ENCODE measurements around the gene KDM4C.
"Not testable (repeated sequence)": the region's sequence is repeated elsewhere in the genome, so short reads cannot be mapped to it uniquely, and the experiment has no call there.

KDM4C gene

GRCh38 chr9:6805532-6805931, 47.8 kb downstream of the KDM4C start:
- H3K27me3 ChIP-seq (ENCODE audit: control insufficient read depth in 1 of 2, insufficient read depth in 2 of 2, low read length in 2 of 2): no peaks in the 10 kb centered on the region
- H3K9ac ChIP-seq (ENCODE audit: low read length in 2 of 2): no peak overlapping the region
- no peak overlapping the region for H3K27ac ChIP-seq (ENCODE audit: low read length)
- H3K9me3 ChIP-seq (ENCODE audit: control insufficient read depth in 2 of 2, low read length in 2 of 2): no peaks in the 10 kb centered on the region
- H3K4me3 ChIP-seq (ENCODE audit: low read length in 2 of 2): no peak overlapping the region
- peaks cover 0 to 4% of the 10 kb centered on the region in 2 donors for H3K36me3 ChIP-seq (ENCODE audit: control insufficient read depth in 2 of 2, insufficient read depth in 2 of 2, low read length in 2 of 2)
- no peaks in the 10 kb centered on the region for H3K4me1 ChIP-seq (ENCODE audit: control insufficient read depth, insufficient read depth, low read length)

DNA sequence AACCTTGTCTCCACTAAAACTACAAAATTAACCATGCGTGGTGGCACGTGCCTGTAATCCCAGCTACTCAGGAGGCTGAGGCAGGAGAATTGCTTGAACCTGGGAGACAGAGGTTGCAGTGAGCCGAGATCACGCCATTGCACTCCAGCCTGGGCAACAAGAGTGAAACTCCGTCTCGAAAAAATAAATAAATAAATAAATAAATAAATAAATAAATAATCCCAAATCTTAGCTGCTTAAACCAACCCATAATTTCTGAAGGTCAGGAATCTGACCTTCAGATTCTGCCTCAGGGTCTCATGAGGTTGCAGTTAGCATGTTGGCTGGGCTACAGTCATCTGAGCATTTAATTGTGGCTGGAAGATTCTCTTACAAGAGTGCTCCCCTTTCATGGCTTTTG, 48.5 kb downstream of the KDM4C start:
- H3K9ac ChIP-seq (ENCODE audit: low read length in 2 of 2); H3K4me3 ChIP-seq (ENCODE audit: low read length in 2 of 2); H3K4me1 ChIP-seq (ENCODE audit: control insufficient read depth, insufficient read depth, low read length): not testable (repeated sequence)

GRCh38 chr9:6807669-6808068, 49.9 kb downstream of the KDM4C start:
- H3K36me3 ChIP-seq (ENCODE audit: control insufficient read depth in 2 of 2, insufficient read depth in 2 of 2, low read length in 2 of 2); H3K9ac ChIP-seq (ENCODE audit: low read length in 2 of 2); H3K27me3 ChIP-seq (ENCODE audit: control insufficient read depth in 1 of 2, insufficient read depth in 2 of 2, low read length in 2 of 2); H3K27ac ChIP-seq (ENCODE audit: low read length); H3K9me3 ChIP-seq (ENCODE audit: control insufficient read depth in 2 of 2, low read length in 2 of 2); H3K4me1 ChIP-seq (ENCODE audit: control insufficient read depth, insufficient read depth, low read length); H3K4me3 ChIP-seq (ENCODE audit: low read length in 2 of 2): not testable (repeated sequence)

More for the DNA sequence above, 48.5 kb downstream of the KDM4C start:
- H3K36me3 ChIP-seq (ENCODE audit: control insufficient read depth in 2 of 2, insufficient read depth in 2 of 2, low read length in 2 of 2); H3K9me3 ChIP-seq (ENCODE audit: control insufficient read depth in 2 of 2, low read length in 2 of 2); H3K27ac ChIP-seq (ENCODE audit: low read length); H3K27me3 ChIP-seq (ENCODE audit: control insufficient read depth in 1 of 2, insufficient read depth in 2 of 2, low read length in 2 of 2): not testable (repeated sequence)

DNA sequence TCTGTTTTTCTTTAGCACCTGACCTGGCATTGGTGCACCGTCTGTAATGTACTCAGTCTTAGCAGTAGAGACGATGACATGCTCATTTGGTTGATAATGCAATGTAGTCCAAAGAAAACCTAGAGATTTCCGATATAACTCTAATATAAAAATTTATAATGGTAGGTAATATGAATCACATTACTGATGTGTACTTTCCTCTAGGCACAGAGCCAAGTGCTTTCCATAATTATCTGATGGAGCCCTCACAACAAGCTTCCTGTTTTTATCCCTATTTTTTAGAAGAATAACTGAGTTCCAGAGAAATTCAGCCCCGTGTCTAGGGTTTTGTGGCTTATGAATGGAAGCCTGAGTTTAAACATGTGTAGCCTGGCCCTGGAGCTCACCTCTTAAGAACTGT, 53.7 kb downstream of the KDM4C start:
- Histone ChIP-seq H3K9me3 (ENCODE audit: control insufficient read depth in 2 of 2, low read length in 2 of 2) (no peaks in the 10 kb centered on the region), H3K4me3 (ENCODE audit: low read length in 2 of 2) (no peak overlapping the region), H3K27me3 (ENCODE audit: control insufficient read depth in 1 of 2, insufficient read depth in 2 of 2, low read length in 2 of 2) (no peaks in the 10 kb centered on the region), H3K9ac (ENCODE audit: low read length in 2 of 2) (no peak overlapping the region), H3K27ac (ENCODE audit: low read length) (no peak overlapping the region), H3K36me3 (ENCODE audit: control insufficient read depth in 2 of 2, insufficient read depth in 2 of 2, low read length in 2 of 2) (peaks cover 3 to 8% of the 10 kb centered on the region in 2 donors), H3K4me1 (ENCODE audit: control insufficient read depth, insufficient read depth, low read length) (no peaks in the 10 kb centered on the region)

GRCh38 chr9:6816581-6816980, 58.8 kb downstream of the KDM4C start:
- Histone ChIP-seq H3K27ac (ENCODE audit: low read length) (no peak overlapping the region), H3K4me3 (ENCODE audit: low read length in 2 of 2) (no peak overlapping the region), H3K36me3 (ENCODE audit: control insufficient read depth in 2 of 2, insufficient read depth in 2 of 2, low read length in 2 of 2) (peaks cover 3 to 4% of the 10 kb centered on the region in 2 donors), H3K27me3 (ENCODE audit: control insufficient read depth in 1 of 2, insufficient read depth in 2 of 2, low read length in 2 of 2) (no peaks in the 10 kb centered on the region), H3K4me1 (ENCODE audit: control insufficient read depth, insufficient read depth, low read length) (no peaks in the 10 kb centered on the region), H3K9me3 (ENCODE audit: control insufficient read depth in 2 of 2, low read length in 2 of 2) (no peaks in the 10 kb centered on the region), H3K9ac (ENCODE audit: low read length in 2 of 2) (no peak overlapping the region)

DNA sequence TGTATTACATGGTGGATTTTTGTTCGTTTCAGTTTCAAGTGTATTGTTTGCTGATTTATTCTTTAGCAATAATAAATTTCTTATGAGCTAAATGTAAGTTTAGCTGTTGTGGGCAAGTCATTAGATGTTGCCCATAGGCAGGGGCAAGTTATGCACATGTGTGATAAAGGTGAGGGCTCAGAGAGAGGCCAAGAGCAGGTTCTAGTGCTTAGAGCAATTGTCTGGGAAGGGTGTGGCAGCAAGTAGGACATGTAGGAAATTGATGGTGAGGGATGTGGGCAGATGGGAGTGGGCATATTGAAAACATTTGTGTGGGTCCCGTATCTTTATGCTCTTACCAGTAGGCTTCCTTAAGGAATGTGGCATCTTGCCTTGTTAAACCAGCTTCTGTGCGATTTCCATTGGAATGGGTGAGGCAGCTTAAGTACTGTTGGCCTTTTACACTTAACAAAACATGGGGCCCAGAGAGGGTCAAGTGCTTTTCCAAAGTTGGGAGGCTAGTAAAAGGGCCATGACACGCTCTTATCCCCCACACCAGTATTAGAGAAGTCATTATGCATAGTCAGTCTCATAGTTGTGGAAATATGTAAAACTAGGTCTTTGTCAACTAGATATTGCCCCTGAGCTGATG, 60.6 kb downstream of the KDM4C start:
- Histone ChIP-seq H3K36me3 (ENCODE audit: control insufficient read depth in 2 of 2, insufficient read depth in 2 of 2, low read length in 2 of 2) (peaks cover 7 to 9% of the 10 kb centered on the region in 2 donors), H3K4me1 (ENCODE audit: control insufficient read depth, insufficient read depth, low read length) (no peaks in the 10 kb centered on the region), H3K9ac (ENCODE audit: low read length in 2 of 2) (no peak overlapping the region), H3K4me3 (ENCODE audit: low read length in 2 of 2) (no peak overlapping the region), H3K27me3 (ENCODE audit: control insufficient read depth in 1 of 2, insufficient read depth in 2 of 2, low read length in 2 of 2) (no peaks in the 10 kb centered on the region), H3K27ac (ENCODE audit: low read length) (no peak overlapping the region), H3K9me3 (ENCODE audit: control insufficient read depth in 2 of 2, low read length in 2 of 2) (no peaks in the 10 kb centered on the region)

- H3K9me3 ChIP-seq (ENCODE audit: control insufficient read depth in 2 of 2, low read length in 2 of 2): no peaks in the 10 kb centered on the region
- H3K27me3 ChIP-seq (ENCODE audit: control insufficient read depth in 1 of 2, insufficient read depth in 2 of 2, low read length in 2 of 2): no peaks in the 10 kb centered on the region
- H3K36me3 ChIP-seq (ENCODE audit: control insufficient read depth in 2 of 2, insufficient read depth in 2 of 2, low read length in 2 of 2): peaks cover 12 to 13% of the 10 kb centered on the region in 2 donors
- no peak overlapping the region for H3K27ac ChIP-seq (ENCODE audit: low read length)
- no peaks in the 10 kb centered on the region for H3K4me1 ChIP-seq (ENCODE audit: control insufficient read depth, insufficient read depth, low read length)
- no peak overlapping the region for H3K4me3 ChIP-seq (ENCODE audit: low read length in 2 of 2)
- no peak overlapping the region for H3K9ac ChIP-seq (ENCODE audit: low read length in 2 of 2)
These were observed 61.3 kb downstream of the KDM4C start for GRCh38 chr9:6819112-6819511.

DNA sequence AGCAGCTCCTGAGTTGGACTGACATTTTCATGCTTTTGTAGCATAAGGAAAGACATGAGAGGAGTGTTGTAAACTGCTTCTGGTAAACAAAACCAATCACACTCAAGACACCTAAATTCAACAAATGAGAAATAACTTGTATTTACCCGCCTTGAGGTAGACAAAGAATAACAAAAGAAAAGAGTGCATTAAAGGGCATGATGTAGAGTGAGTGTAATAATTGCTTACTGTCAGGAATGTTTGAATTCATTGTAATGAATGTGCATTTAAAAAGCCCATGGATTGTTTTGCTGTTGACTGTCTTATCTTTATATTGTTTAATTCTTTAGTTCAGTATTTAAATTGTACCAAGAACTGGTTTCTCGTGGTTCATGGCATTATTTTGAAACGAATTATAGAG, 61.8 kb downstream of the KDM4C start:
- no peak overlapping the region for H3K27ac ChIP-seq (ENCODE audit: low read length)
- H3K4me1 ChIP-seq (ENCODE audit: control insufficient read depth, insufficient read depth, low read length): no peaks in the 10 kb centered on the region
- H3K36me3 ChIP-seq (ENCODE audit: control insufficient read depth in 2 of 2, insufficient read depth in 2 of 2, low read length in 2 of 2): peaks cover 12 to 13% of the 10 kb centered on the region in 2 donors
- no peak overlapping the region for H3K4me3 ChIP-seq (ENCODE audit: low read length in 2 of 2)
- H3K9me3 ChIP-seq (ENCODE audit: control insufficient read depth in 2 of 2, low read length in 2 of 2): no peaks in the 10 kb centered on the region
- no peak overlapping the region for H3K9ac ChIP-seq (ENCODE audit: low read length in 2 of 2)
- H3K27me3 ChIP-seq (ENCODE audit: control insufficient read depth in 1 of 2, insufficient read depth in 2 of 2, low read length in 2 of 2): no peaks in the 10 kb centered on the region

DNA sequence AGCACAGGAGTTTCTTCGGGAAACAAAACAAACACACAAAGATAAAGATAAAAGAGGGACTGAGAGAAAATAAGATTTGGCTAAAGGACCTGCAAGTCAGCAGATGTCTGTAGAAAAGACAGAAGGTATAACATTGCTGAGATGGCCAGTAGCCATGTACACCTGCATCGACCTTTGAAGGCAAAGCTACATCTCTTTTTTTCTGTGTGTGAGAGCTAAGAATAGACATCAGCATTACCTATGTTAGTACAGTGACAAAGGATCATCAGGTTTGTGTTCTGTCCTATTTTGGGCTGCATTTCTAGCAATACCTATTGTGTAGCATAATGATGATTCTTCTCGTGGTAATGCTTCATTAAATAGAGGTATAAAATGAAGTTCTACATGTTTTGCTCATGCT, 64.9 kb downstream of the KDM4C start:
- H3K9me3 ChIP-seq (ENCODE audit: control insufficient read depth in 2 of 2, low read length in 2 of 2): no peaks in the 10 kb centered on the region
- no peak overlapping the region for H3K27ac ChIP-seq (ENCODE audit: low read length)
- no peak overlapping the region for H3K9ac ChIP-seq (ENCODE audit: low read length in 2 of 2)
- H3K36me3 ChIP-seq (ENCODE audit: control insufficient read depth in 2 of 2, insufficient read depth in 2 of 2, low read length in 2 of 2): peaks cover 9% of the 10 kb centered on the region in 2 donors
- no peaks in the 10 kb centered on the region for H3K27me3 ChIP-seq (ENCODE audit: control insufficient read depth in 1 of 2, insufficient read depth in 2 of 2, low read length in 2 of 2)
- no peaks in the 10 kb centered on the region for H3K4me1 ChIP-seq (ENCODE audit: control insufficient read depth, insufficient read depth, low read length)
- H3K4me3 ChIP-seq (ENCODE audit: low read length in 2 of 2): no peak overlapping the region

DNA sequence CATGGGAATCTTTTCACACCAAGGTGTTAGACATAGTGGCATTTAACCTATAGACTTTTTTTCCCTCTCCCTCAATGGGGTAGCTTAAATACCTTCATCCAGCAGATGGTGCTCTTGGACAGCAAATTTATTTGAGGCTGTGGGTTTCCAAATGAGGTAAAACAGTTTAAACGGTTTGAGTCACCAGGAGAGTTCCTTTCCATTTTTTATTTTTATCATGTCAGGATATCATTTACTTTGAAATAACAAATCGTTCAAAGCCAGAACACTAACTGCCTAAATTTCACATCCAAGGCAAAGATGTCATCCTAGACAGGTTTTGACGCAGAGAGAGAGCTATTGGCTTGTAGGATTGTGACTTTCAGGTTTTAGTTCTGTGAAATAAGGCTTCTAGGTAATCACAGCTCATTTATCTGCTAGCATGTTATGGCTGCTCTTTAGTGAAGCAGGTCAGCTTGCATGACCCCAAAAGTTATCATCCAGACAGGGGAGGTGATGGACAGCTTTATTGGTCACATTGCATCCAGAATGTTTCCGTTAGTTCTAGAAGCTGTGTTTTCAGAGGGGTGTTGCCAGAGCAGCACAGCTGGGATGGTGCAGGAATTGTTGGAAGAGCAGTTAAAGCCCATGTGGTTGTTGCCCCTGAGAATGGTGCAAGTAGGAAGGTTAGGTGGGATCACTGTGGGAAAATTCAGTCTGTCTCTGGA, 69.8 kb downstream of the KDM4C start:
- no peak overlapping the region for H3K27ac ChIP-seq (ENCODE audit: low read length)

DNA sequence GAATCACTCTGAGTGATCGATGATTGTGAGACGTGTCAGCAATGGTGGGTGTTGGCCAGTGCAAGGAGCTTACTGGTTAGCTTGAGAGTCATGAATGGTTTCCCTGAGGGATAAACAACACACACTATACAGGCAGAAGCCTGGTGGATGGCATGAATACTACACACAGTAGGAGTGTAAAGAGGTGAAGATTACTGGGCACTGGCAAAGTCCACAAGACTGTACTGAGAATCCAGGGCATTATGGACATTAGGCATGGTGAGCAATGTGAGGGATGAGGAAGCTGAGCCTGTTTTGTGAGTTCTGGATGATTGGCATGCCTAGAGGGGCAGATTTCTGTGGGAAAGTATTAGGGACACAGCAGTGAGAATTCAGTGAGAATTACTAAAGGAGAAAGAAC, 71.3 kb downstream of the KDM4C start:
- Histone ChIP-seq H3K9me3 (ENCODE audit: control insufficient read depth in 2 of 2, low read length in 2 of 2) (no peaks in the 10 kb centered on the region), H3K4me3 (ENCODE audit: low read length in 2 of 2) (no peak overlapping the region), H3K27ac (ENCODE audit: low read length) (no peak overlapping the region), H3K4me1 (ENCODE audit: control insufficient read depth, insufficient read depth, low read length) (no peaks in the 10 kb centered on the region), H3K36me3 (ENCODE audit: control insufficient read depth in 2 of 2, insufficient read depth in 2 of 2, low read length in 2 of 2) (peaks cover 0 to under 1% of the 10 kb centered on the region in 2 donors), H3K9ac (ENCODE audit: low read length in 2 of 2) (no peak overlapping the region), H3K27me3 (ENCODE audit: control insufficient read depth in 1 of 2, insufficient read depth in 2 of 2, low read length in 2 of 2) (no peaks in the 10 kb centered on the region)

More for the DNA sequence above, 69.8 kb downstream of the KDM4C start:
- peaks cover 9% of the 10 kb centered on the region in 2 donors for H3K36me3 ChIP-seq (ENCODE audit: control insufficient read depth in 2 of 2, insufficient read depth in 2 of 2, low read length in 2 of 2)
- no peak overlapping the region for H3K4me3 ChIP-seq (ENCODE audit: low read length in 2 of 2)
- H3K4me1 ChIP-seq (ENCODE audit: control insufficient read depth, insufficient read depth, low read length): no peaks in the 10 kb centered on the region
- H3K27me3 ChIP-seq (ENCODE audit: control insufficient read depth in 1 of 2, insufficient read depth in 2 of 2, low read length in 2 of 2): no peaks in the 10 kb centered on the region
- no peaks in the 10 kb centered on the region for H3K9me3 ChIP-seq (ENCODE audit: control insufficient read depth in 2 of 2, low read length in 2 of 2)
- no peak overlapping the region for H3K9ac ChIP-seq (ENCODE audit: low read length in 2 of 2)

Measured in stomach smooth muscle (tissue), 2 donors.